ENCODE data around the gene TMEM255B.

- TF ChIP-seq, protein P1, sequence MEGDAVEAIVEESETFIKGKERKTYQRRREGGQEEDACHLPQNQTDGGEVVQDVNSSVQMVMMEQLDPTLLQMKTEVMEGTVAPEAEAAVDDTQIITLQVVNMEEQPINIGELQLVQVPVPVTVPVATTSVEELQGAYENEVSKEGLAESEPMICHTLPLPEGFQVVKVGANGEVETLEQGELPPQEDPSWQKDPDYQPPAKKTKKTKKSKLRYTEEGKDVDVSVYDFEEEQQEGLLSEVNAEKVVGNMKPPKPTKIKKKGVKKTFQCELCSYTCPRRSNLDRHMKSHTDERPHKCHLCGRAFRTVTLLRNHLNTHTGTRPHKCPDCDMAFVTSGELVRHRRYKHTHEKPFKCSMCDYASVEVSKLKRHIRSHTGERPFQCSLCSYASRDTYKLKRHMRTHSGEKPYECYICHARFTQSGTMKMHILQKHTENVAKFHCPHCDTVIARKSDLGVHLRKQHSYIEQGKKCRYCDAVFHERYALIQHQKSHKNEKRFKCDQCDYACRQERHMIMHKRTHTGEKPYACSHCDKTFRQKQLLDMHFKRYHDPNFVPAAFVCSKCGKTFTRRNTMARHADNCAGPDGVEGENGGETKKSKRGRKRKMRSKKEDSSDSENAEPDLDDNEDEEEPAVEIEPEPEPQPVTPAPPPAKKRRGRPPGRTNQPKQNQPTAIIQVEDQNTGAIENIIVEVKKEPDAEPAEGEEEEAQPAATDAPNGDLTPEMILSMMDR (IDR thresholded peaks at IDR 0.05; ENCODE audit: insufficient read depth, low read depth, low read length), result no peak
- no peak for TF ChIP-seq EZH2 (IDR thresholded peaks at IDR 0.05; ENCODE audit: insufficient read depth, low read length)
Measured at GRCh38 chr13:113809934-113810333, 50.9 kb downstream of the TMEM255B start.
